Mesendoderm (in vitro differentiated cells): ENCODE results near the gene ZNF83.
"Not testable (repeated sequence)": the region's sequence is repeated elsewhere in the genome, so short reads cannot be mapped to it uniquely, and the experiment has no call there.

Experiments
- DNase-seq: peaks from one replicate; pipeline ENCODE4 v3.0.0; 2013
- H2AK5ac ChIP-seq: 2 replicates; pipeline ENCODE4 v1.6.1; 2013; ENCODE audit warnings: low read length, inconsistent platforms
- H2BK120ac ChIP-seq: 2 replicates; pipeline ENCODE4 v1.6.1; 2013; ENCODE audit warnings: low read depth, mild to moderate bottlenecking, low read length, moderate library complexity, mixed read lengths
- H2BK15ac ChIP-seq: replicated peaks from 2 replicates; pipeline ENCODE4 v1.6.1; 2013; ENCODE audit warnings: low read depth, mild to moderate bottlenecking, moderate library complexity
- H2BK5ac ChIP-seq: 2 replicates; pipeline ENCODE4 v1.6.1; 2013; ENCODE audit warnings: low read length, inconsistent platforms
- H3K18ac ChIP-seq: 2 replicates; pipeline ENCODE4 v1.6.1; 2013; ENCODE audit warnings: mild to moderate bottlenecking, low read length, mixed read lengths
- H3K23ac ChIP-seq: one replicate; pipeline ENCODE4 v1.6.1; 2013; ENCODE audit warnings: low read length
- H3K27ac ChIP-seq: 2 replicates; pipeline ENCODE4 v1.5.1; 2013; ENCODE audit warnings: low read depth, mild to moderate bottlenecking, inconsistent platforms, low read length, moderate library complexity
- H3K27me3 ChIP-seq: 2 replicates; pipeline ENCODE4 v1.6.1; 2013; ENCODE audit warnings: low read length, control low read depth, mild to moderate bottlenecking, inconsistent platforms; ENCODE audit not compliant: insufficient read depth, poor library complexity
- H3K36me3 ChIP-seq: 2 replicates; pipeline ENCODE4 v1.6.1; 2013; ENCODE audit warnings: low read length, inconsistent platforms; ENCODE audit not compliant: control insufficient read depth, insufficient read depth
- H3K4ac ChIP-seq: one replicate; pipeline ENCODE4 v1.6.1; 2013; ENCODE audit warnings: low read depth, mild to moderate bottlenecking, low read length, moderate library complexity
- H3K4me1 ChIP-seq: 2 replicates; pipeline ENCODE4 v1.6.1; 2013; ENCODE audit warnings: low read depth, low read length, inconsistent platforms; ENCODE audit not compliant: control insufficient read depth
- H3K4me2 ChIP-seq: 2 replicates; pipeline ENCODE4 v1.6.1; 2013; ENCODE audit warnings: low read length
- H3K4me3 ChIP-seq: 2 replicates; pipeline ENCODE4 v1.5.1; 2013; ENCODE audit warnings: mild to moderate bottlenecking, low read length
- H3K56ac ChIP-seq: one replicate; pipeline ENCODE4 v1.6.1; 2013; ENCODE audit warnings: low read length
- H3K79me1 ChIP-seq: 2 replicates; pipeline ENCODE4 v1.6.1; 2013; ENCODE audit warnings: low read length, inconsistent platforms
- H3K79me2 ChIP-seq: 2 replicates; pipeline ENCODE4 v1.6.1; 2013; ENCODE audit warnings: mild to moderate bottlenecking, low read length; ENCODE audit not compliant: control insufficient read depth, insufficient read depth
- H3K9ac ChIP-seq: 2 replicates; pipeline ENCODE4 v1.6.1; 2013; ENCODE audit warnings: low read length, inconsistent platforms
- H4K5ac ChIP-seq: one replicate; pipeline ENCODE4 v1.6.1; 2013; ENCODE audit warnings: low read length
- H4K8ac ChIP-seq: one replicate; pipeline ENCODE4 v1.6.1; 2013; ENCODE audit warnings: low read depth, mild to moderate bottlenecking, control low read depth, low read length, moderate library complexity
- WGBS: extraction: QIAGEN DNeasy Blood & Tissue Kit; methylation state at CpG from one replicate; pipeline ENCODE4 v1.1.7; 2013; ENCODE audit warnings: low lambda C conversion rate, missing lambda C conversion rate; ENCODE audit not compliant: insufficient coverage; ENCODE audit errors: extremely low coverage; 5-methylcytosine and 5-hydroxymethylcytosine counted together

ZNF83 gene

GRCh38 chr19:52675239-52675638, 37.1 kb upstream of the ZNF83 start:
- not testable (repeated sequence) for H3K4me1 ChIP-seq, H4K5ac ChIP-seq, H2AK5ac ChIP-seq, H2BK120ac ChIP-seq, H3K79me2 ChIP-seq, H2BK15ac ChIP-seq, H3K9ac ChIP-seq, H3K56ac ChIP-seq, H2BK5ac ChIP-seq, H3K18ac ChIP-seq, H3K4me3 ChIP-seq, H3K4me2 ChIP-seq, H4K8ac ChIP-seq, H3K23ac ChIP-seq, H3K27me3 ChIP-seq, H3K4ac ChIP-seq, DNase-seq, H3K27ac ChIP-seq, H3K36me3 ChIP-seq
- WGBS, result no CpG with 5 or more reads among the region's 6 CpGs
- peaks cover 11% of the 10 kb centered on the region for H3K79me1 ChIP-seq

GRCh38 chr19:52673014-52673413, 34.9 kb upstream of the ZNF83 start:
- no peak overlapping the region for H3K18ac ChIP-seq
- no peaks in the 10 kb centered on the region for H3K27me3 ChIP-seq
- H3K4me1 ChIP-seq, result no peaks in the 10 kb centered on the region
- WGBS, result no CpG with 5 or more reads among the region's 4 CpGs
- H3K9ac ChIP-seq, result no peak overlapping the region
- no peak overlapping the region for H2BK15ac ChIP-seq
- no peak overlapping the region for H3K23ac ChIP-seq
- peaks cover 7% of the 10 kb centered on the region for H3K79me1 ChIP-seq
- H4K8ac ChIP-seq, result no peak overlapping the region
- H3K36me3 ChIP-seq, result no peaks in the 10 kb centered on the region
- H4K5ac ChIP-seq, result no peak overlapping the region
- no peak overlapping the region for H3K4ac ChIP-seq
- H3K27ac ChIP-seq, result no peak overlapping the region
- no peak overlapping the region for H2AK5ac ChIP-seq
- no peak for DNase-seq
- no peak overlapping the region for H3K4me3 ChIP-seq
- H3K4me2 ChIP-seq, result no peak overlapping the region
- no peaks in the 10 kb centered on the region for H3K79me2 ChIP-seq
- H2BK5ac ChIP-seq, result no peak overlapping the region
- H2BK120ac ChIP-seq, result no peak overlapping the region
- H3K56ac ChIP-seq, result no peak overlapping the region

- H3K27me3 ChIP-seq, result no peaks in the 10 kb centered on the region
- no peak overlapping the region for H3K27ac ChIP-seq
- H2BK5ac ChIP-seq, result no peak overlapping the region
- no peak overlapping the region for H3K18ac ChIP-seq
- no peak overlapping the region for H3K56ac ChIP-seq
- no peak overlapping the region for H3K4me3 ChIP-seq
- DNase-seq, result peak; percentile 37
- WGBS, result no CpG with 5 or more reads among the region's 4 CpGs
- H3K36me3 ChIP-seq, result no peaks in the 10 kb centered on the region
- no peak overlapping the region for H3K9ac ChIP-seq
- H4K5ac ChIP-seq, result no peak overlapping the region
- H2BK120ac ChIP-seq, result no peak overlapping the region
- H2AK5ac ChIP-seq, result no peak overlapping the region
- no peak overlapping the region for H3K23ac ChIP-seq
- no peak overlapping the region for H2BK15ac ChIP-seq
- no peak overlapping the region for H3K4me2 ChIP-seq
- H3K79me1 ChIP-seq, result peaks cover 6% of the 10 kb centered on the region
- H3K79me2 ChIP-seq, result no peaks in the 10 kb centered on the region
- H3K4ac ChIP-seq, result no peak overlapping the region
- no peaks in the 10 kb centered on the region for H3K4me1 ChIP-seq
- H4K8ac ChIP-seq, result no peak overlapping the region
Observed at GRCh38 chr19:52670046-52670445, 31.9 kb upstream of the ZNF83 start.

- H4K5ac ChIP-seq, result no peak overlapping the region
- H3K27me3 ChIP-seq, result no peaks in the 10 kb centered on the region
- no peak overlapping the region for H3K18ac ChIP-seq
- no peaks in the 10 kb centered on the region for H3K4me1 ChIP-seq
- H3K27ac ChIP-seq, result no peak overlapping the region
- no peak overlapping the region for H2BK120ac ChIP-seq
- no peak overlapping the region for H3K9ac ChIP-seq
- H3K79me2 ChIP-seq, result no peaks in the 10 kb centered on the region
- no peak overlapping the region for H2BK5ac ChIP-seq
- H3K4me3 ChIP-seq, result no peak overlapping the region
- H2AK5ac ChIP-seq, result no peak overlapping the region
- no peak overlapping the region for H3K23ac ChIP-seq
- no peak overlapping the region for H4K8ac ChIP-seq
- no CpG with 5 or more reads among the region's 5 CpGs for WGBS
- peaks cover 6% of the 10 kb centered on the region for H3K79me1 ChIP-seq
- DNase-seq, result no peak
- H2BK15ac ChIP-seq, result no peak overlapping the region
- H3K4me2 ChIP-seq, result no peak overlapping the region
- no peaks in the 10 kb centered on the region for H3K36me3 ChIP-seq
- no peak overlapping the region for H3K56ac ChIP-seq
- H3K4ac ChIP-seq, result no peak overlapping the region
Observed at GRCh38 chr19:52669586-52669985, 31.4 kb upstream of the ZNF83 start.

GRCh38 chr19:52667972-52668371, 29.8 kb upstream of the ZNF83 start:
- H4K5ac ChIP-seq, result no peak overlapping the region
- H3K18ac ChIP-seq, result no peak overlapping the region
- no peak overlapping the region for H3K56ac ChIP-seq
- H2BK120ac ChIP-seq, result no peak overlapping the region
- no peak overlapping the region for H2BK5ac ChIP-seq
- no peak overlapping the region for H3K9ac ChIP-seq
- no peak overlapping the region for H3K4me3 ChIP-seq
- H3K4me1 ChIP-seq, result no peaks in the 10 kb centered on the region
- H4K8ac ChIP-seq, result no peak overlapping the region
- H3K23ac ChIP-seq, result no peak overlapping the region
- no peak for DNase-seq
- H2AK5ac ChIP-seq, result no peak overlapping the region
- no peaks in the 10 kb centered on the region for H3K36me3 ChIP-seq
- H3K27me3 ChIP-seq, result no peaks in the 10 kb centered on the region
- no peak overlapping the region for H3K4ac ChIP-seq
- H3K79me2 ChIP-seq, result no peaks in the 10 kb centered on the region
- no peak overlapping the region for H2BK15ac ChIP-seq
- H3K4me2 ChIP-seq, result no peak overlapping the region
- no CpG with 5 or more reads among the region's 6 CpGs for WGBS
- no peak overlapping the region for H3K27ac ChIP-seq
- H3K79me1 ChIP-seq, result peaks cover 4% of the 10 kb centered on the region

GRCh38 chr19:52666506-52666905, 28.4 kb upstream of the ZNF83 start:
- DNase-seq, result no peak
- Histone ChIP-seq H3K23ac (no peak overlapping the region), H3K36me3 (no peaks in the 10 kb centered on the region), H2BK15ac (no peak overlapping the region), H3K79me2 (no peaks in the 10 kb centered on the region), H2BK120ac (no peak overlapping the region), H3K4ac (no peak overlapping the region), H2AK5ac (no peak overlapping the region), H3K79me1 (peaks cover 6% of the 10 kb centered on the region), H3K27ac (no peak overlapping the region), H4K8ac (no peak overlapping the region), H2BK5ac (no peak overlapping the region), H3K4me3 (no peak overlapping the region), H4K5ac (no peak overlapping the region), H3K9ac (no peak overlapping the region), H3K4me2 (no peak overlapping the region), H3K27me3 (no peaks in the 10 kb centered on the region), H3K18ac (no peak overlapping the region), H3K4me1 (no peaks in the 10 kb centered on the region), H3K56ac (no peak overlapping the region)
